ENCODE data around the gene RAI1.
A peak's percentile ranks its signal among the peaks of the same experiment; 100 is the strongest.

The RAI1 gene

GRCh38 chr17:17713839-17714238 is 32.6 kb downstream of the RAI1 start:
- FAIRE-seq: no peak
- DNase-seq (ENCODE audit: insufficient read length, low spot score): no peak

- FAIRE-seq (peak; percentile 28), DNase-seq (ENCODE audit: insufficient read length, low spot score) (no peak)
These were observed 33.1 kb downstream of the RAI1 start for GRCh38 chr17:17714261-17714866.

- FAIRE-seq (no peak), DNase-seq (ENCODE audit: insufficient read length, low spot score) (no peak)
These were observed 33.6 kb downstream of the RAI1 start for GRCh38 chr17:17714879-17715278.

- FAIRE-seq: peak; percentile 36
These were observed 35.7 kb downstream of the RAI1 start for GRCh38 chr17:17716837-17717523.

GRCh38 chr17:17718251-17718650 is 37.0 kb downstream of the RAI1 start:
- FAIRE-seq (no peak), DNase-seq (ENCODE audit: insufficient read length, low spot score) (no peak)

More at GRCh38 chr17:17716837-17717523, 35.7 kb downstream of the RAI1 start:
- DNase-seq (ENCODE audit: insufficient read length, low spot score): no peak

- DNase-seq (ENCODE audit: insufficient read length, low spot score): no peak
- peak; percentile 80 for FAIRE-seq
These were observed 38.1 kb downstream of the RAI1 start for GRCh38 chr17:17719199-17719940.

GRCh38 chr17:17719966-17720543 is 38.8 kb downstream of the RAI1 start:
- FAIRE-seq: no peak
- DNase-seq (ENCODE audit: insufficient read length, low spot score): no peak

GRCh38 chr17:17721140-17721668 is 39.9 kb downstream of the RAI1 start:
- no peak for FAIRE-seq
- no peak for DNase-seq (ENCODE audit: insufficient read length, low spot score)

- FAIRE-seq (no peak), DNase-seq (ENCODE audit: insufficient read length, low spot score) (no peak)
These were observed 41.0 kb downstream of the RAI1 start for GRCh38 chr17:17722081-17722905.

- DNase-seq (ENCODE audit: insufficient read length, low spot score) (no peak), FAIRE-seq (no peak)
These were observed 41.7 kb downstream of the RAI1 start for GRCh38 chr17:17722906-17723353.

GRCh38 chr17:17723354-17724261 is 42.4 kb downstream of the RAI1 start:
- peak; percentile 84 for FAIRE-seq
- peak; percentile 77 for DNase-seq (ENCODE audit: insufficient read length, low spot score)

GRCh38 chr17:17724307-17725010 is 43.2 kb downstream of the RAI1 start:
- DNase-seq (ENCODE audit: insufficient read length, low spot score) (peak; percentile 68), FAIRE-seq (peak; percentile 82)

- peak; percentile 68 for FAIRE-seq
- DNase-seq (ENCODE audit: insufficient read length, low spot score): no peak
These were observed 43.9 kb downstream of the RAI1 start for GRCh38 chr17:17725011-17725751.

- FAIRE-seq (peak; percentile 36), DNase-seq (ENCODE audit: insufficient read length, low spot score) (no peak)
These were observed 44.6 kb downstream of the RAI1 start for GRCh38 chr17:17725752-17726457.

- DNase-seq (ENCODE audit: insufficient read length, low spot score): no peak
- no peak for FAIRE-seq
These were observed 45.3 kb downstream of the RAI1 start for GRCh38 chr17:17726458-17727060.

GRCh38 chr17:17727111-17727659 is 45.9 kb downstream of the RAI1 start:
- DNase-seq (ENCODE audit: insufficient read length, low spot score): no peak
- no peak for FAIRE-seq

- no peak for FAIRE-seq
- DNase-seq (ENCODE audit: insufficient read length, low spot score): no peak
These were observed 46.9 kb downstream of the RAI1 start for GRCh38 chr17:17728146-17728545.
